Measurements from ENCODE around the gene SVIL. TPM values are rescaled to one million over a fixed set of nuclear protein-coding genes. Genes with fewer than 3 reads are reported as not detected.

Gene SVIL, protein sequence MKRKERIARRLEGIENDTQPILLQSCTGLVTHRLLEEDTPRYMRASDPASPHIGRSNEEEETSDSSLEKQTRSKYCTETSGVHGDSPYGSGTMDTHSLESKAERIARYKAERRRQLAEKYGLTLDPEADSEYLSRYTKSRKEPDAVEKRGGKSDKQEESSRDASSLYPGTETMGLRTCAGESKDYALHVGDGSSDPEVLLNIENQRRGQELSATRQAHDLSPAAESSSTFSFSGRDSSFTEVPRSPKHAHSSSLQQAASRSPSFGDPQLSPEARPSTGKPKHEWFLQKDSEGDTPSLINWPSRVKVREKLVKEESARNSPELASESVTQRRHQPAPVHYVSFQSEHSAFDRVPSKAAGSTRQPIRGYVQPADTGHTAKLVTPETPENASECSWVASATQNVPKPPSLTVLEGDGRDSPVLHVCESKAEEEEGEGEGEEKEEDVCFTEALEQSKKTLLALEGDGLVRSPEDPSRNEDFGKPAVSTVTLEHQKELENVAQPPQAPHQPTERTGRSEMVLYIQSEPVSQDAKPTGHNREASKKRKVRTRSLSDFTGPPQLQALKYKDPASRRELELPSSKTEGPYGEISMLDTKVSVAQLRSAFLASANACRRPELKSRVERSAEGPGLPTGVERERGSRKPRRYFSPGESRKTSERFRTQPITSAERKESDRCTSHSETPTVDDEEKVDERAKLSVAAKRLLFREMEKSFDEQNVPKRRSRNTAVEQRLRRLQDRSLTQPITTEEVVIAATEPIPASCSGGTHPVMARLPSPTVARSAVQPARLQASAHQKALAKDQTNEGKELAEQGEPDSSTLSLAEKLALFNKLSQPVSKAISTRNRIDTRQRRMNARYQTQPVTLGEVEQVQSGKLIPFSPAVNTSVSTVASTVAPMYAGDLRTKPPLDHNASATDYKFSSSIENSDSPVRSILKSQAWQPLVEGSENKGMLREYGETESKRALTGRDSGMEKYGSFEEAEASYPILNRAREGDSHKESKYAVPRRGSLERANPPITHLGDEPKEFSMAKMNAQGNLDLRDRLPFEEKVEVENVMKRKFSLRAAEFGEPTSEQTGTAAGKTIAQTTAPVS (N-terminal part only)
- total RNA-seq (10 to 100 TPM; 39.5 to 46.4 TPM), total RNA-seq (100 to 109 reads per million in 2 donors)

DNA sequence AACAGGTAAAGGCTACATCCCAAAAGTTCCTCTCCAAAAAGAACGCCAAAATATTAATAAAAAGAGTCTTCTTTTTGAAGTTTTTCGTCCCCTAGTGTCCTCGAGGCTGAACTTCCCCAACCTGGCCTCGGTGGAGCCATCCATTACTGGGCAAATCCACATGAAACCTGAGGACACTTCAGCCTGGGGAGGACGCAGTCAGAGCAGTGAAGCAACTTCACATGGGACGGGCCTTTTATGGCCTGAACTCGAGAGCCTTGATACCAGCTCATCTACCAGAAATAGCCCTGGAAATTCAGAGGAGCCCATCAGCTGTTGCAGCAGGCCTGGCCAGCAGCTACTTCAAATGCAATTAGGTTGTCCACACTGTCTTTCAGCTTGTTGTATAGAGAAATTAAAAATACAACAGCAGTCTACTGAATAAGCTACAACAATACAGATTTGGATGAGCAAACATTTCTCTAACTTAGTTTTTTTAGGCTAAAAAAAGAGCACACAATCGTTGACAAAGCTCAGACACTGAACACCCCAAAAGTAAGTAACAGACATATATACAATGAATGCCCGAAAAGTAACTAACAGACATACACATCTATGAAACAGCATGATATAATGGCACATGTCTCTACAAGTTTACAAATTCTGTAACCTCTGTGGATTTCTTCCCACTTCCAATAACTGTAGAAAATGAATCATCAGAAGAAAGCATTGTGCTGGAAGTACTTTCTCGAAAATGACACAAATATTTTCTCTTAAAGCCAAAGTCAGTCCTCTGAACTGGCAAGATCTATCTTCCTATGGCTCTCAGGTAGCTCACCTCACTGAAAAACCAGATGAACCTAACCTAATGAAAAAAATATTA, at the start of gene SVIL:
Gene SVIL (minus strand): TSS at position 208 of the 862 bp plus-strand sequence. CDS start 79,913 bp downstream, outside the sequence.
- peak within 1 kb of the TSS; percentile 97 for H3K27ac Mint-ChIP-seq
- H3K36me3 Mint-ChIP-seq (ENCODE audit: low read depth): peaks cover 2% of the 10 kb centered on the region
- H3K4me1 Mint-ChIP-seq: peaks cover 39% of the 10 kb centered on the region
- H3K27me3 Mint-ChIP-seq: no peaks in the 10 kb centered on the region
- H3K9me3 ChIP-seq (ENCODE audit: control insufficient read depth, low read length, poor library complexity, severe bottlenecking): no peaks in the 10 kb centered on the region
- ATAC-seq (no peak), DNase-seq (no peak)
- peak within 1 kb of the TSS; percentile 77 for H3K4me3 Mint-ChIP-seq

DNA sequence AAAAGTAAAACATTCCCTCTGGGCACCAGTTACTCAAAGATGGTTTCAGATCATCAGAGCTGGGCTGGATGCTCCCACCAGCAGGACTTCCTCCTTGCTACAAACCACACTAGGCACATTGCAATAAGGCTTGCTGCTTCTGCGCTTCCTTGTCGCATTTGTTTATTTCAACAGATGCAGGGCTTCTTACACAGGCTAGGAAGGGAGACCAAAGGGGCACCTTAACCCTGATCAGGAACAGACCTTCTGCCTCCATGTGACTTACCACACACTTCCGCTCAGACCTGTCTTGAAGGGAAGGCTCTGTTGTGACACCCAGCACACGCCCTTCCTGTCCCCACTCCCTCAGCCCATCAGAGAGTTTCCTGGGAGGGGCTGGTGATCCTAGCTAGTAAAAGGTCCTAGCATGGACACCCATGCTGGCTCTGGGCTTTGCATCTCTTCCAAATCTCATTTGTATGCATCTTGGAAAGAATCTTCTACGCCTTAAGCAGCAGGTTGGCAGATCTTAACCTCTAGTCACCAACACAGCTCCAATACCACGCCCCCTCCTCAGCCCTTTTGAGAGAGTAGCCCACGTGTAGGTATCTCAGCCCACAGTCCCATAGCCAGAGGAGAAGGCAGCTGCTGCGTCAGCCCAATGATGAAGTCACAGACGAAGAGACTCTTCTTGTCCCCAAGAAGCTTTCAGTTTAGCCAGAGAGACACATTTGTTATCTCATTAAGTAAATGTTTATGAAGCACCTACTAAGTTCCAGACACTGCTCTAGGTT, 47.1 kb upstream of the SVIL start:
- DNase-seq (peak; percentile 18 to 51 (median 34)), ATAC-seq (peak; percentile 97)
- Mint-ChIP-seq H3K4me3 (peak overlapping the region; percentile 78), H3K36me3 (ENCODE audit: low read depth) (no peaks in the 10 kb centered on the region), H3K4me1 (peaks cover 38% of the 10 kb centered on the region), H3K27me3 (no peaks in the 10 kb centered on the region), H3K27ac (peak overlapping the region; percentile 91)
- H3K9me3 ChIP-seq (ENCODE audit: control insufficient read depth, low read length, poor library complexity, severe bottlenecking): no peaks in the 10 kb centered on the region

DNA sequence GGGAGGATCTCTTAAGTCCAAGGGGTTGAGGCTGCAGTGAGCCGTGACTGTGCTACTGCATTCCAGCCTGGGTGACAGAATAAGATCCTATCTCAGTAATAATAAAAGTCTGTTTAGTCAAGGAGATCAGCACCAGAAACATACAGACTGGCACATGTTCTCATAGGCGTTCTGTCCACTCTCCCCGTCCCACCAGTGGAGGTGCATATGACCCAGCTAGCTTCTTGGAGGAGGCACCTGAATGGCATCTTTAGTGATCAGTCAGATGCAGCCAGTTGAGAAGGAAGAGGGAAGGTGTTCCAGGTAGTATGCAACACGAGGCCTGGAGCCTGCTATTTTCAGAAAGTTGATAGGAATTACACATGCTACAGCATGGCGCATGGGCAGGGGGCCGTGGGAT, 45.3 kb upstream of the SVIL start:
- no peak for ATAC-seq
- no peaks in the 10 kb centered on the region for H3K9me3 ChIP-seq (ENCODE audit: control insufficient read depth, low read length, poor library complexity, severe bottlenecking)
- H3K27ac Mint-ChIP-seq: peak overlapping the region; percentile 91
- peaks cover 38% of the 10 kb centered on the region for H3K4me1 Mint-ChIP-seq
- no peaks in the 10 kb centered on the region for H3K27me3 Mint-ChIP-seq
- H3K4me3 Mint-ChIP-seq: peak overlapping the region; percentile 49
- no peak for DNase-seq
- peaks cover 4% of the 10 kb centered on the region for H3K36me3 Mint-ChIP-seq (ENCODE audit: low read depth)

DNA sequence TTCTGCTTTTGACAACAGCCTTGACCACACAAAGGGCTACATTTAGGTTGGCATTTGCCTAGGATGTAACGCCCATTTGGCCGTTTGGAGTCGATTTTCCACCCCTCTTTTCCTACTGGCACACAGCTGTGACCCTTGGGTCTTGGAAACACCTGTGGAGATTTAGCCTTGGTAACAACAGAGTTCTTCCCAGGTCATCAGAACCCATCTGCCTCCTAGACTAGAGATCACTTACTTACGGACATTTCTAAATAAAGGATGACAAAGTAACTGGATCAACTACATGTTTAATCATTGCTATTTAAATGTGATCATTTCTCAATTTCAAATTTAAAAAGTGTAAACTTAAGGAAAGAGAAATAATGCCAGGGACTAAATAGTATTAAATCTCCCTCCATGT, 42.0 kb upstream of the SVIL start:
- H3K36me3 Mint-ChIP-seq (ENCODE audit: low read depth): peaks cover 6% of the 10 kb centered on the region
- no peaks in the 10 kb centered on the region for H3K9me3 ChIP-seq (ENCODE audit: control insufficient read depth, low read length, poor library complexity, severe bottlenecking)
- H3K27ac Mint-ChIP-seq: peak overlapping the region; percentile 57
- H3K4me1 Mint-ChIP-seq: peaks cover 25% of the 10 kb centered on the region
- no peaks in the 10 kb centered on the region for H3K27me3 Mint-ChIP-seq
- ATAC-seq: no peak
- no peak overlapping the region for H3K4me3 Mint-ChIP-seq
- no peak for DNase-seq

DNA sequence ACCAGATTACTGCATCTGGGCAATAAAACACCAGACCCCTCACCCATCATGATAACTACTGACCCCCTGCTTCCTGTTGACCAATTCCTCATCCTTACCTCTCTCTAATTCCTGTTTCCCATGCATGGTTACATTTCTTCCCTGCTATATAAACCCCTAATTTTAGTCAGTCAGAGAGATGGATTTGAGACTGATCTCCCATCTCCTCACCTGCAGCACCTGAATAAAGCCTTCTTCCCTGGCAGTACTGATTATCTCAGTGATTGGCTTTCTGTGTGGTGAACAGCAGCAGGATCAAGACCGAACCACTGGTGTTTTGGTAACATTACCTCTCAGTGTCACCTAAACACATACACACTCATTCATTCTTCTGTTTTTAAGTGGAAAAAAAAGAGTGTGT, 41.2 kb upstream of the SVIL start:
- Mint-ChIP-seq H3K27me3 (no peaks in the 10 kb centered on the region), H3K4me3 (no peak overlapping the region), H3K27ac (no peak overlapping the region), H3K4me1 (peaks cover 21% of the 10 kb centered on the region), H3K36me3 (ENCODE audit: low read depth) (peaks cover 6% of the 10 kb centered on the region)
- DNase-seq (no peak), ATAC-seq (no peak)
- H3K9me3 ChIP-seq (ENCODE audit: control insufficient read depth, low read length, poor library complexity, severe bottlenecking): no peaks in the 10 kb centered on the region

DNA sequence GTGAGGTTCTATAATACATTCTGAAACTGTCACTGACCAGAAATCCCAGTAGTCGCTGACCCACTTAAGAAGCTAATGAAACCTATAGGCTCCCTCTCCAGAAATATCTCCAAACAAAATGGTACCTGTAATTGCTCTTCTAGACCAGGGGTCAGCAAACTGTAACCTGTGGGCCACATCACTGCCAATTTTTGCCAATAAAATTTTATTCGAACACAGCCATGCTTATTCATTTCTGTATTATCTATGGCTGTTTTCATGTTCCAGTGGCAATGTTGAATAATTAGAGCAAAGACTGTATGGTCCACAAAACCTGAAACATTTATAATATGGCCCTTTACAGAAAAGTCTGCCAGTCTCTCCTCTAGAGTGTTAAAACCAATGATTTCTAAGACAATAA, 37.2 kb upstream of the SVIL start:
- Mint-ChIP-seq H3K4me1 (peaks cover 18% of the 10 kb centered on the region), H3K36me3 (ENCODE audit: low read depth) (peaks cover 13% of the 10 kb centered on the region)

DNA sequence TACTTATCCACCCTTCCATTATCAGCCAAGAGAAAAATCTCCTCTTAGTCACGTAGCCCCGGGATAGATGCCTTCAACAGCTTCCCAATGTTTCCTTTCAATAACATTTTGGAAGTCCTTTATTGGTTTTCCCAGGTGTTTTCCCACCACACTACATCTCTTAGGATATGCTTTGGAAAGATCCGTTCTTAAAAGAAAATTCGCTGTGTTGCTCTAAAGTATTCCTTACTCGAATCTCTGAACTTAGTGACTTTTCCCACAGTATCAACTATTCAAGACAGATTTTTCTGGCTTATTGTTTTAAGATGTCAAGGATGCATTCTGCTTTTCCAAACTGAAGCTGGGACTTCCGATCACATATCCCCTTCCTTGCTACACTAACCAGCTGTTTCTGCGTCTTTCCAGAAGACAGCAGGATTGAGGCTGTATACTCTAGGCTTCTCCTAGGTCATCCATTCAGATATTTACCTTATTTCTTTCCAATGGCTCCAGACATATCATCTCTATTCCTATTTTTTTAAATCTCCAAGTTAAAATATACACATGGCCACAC, 36.5 kb upstream of the SVIL start:
- H3K36me3 Mint-ChIP-seq (ENCODE audit: low read depth): peaks cover 13% of the 10 kb centered on the region
- H3K27ac Mint-ChIP-seq: no peak overlapping the region
- H3K9me3 ChIP-seq (ENCODE audit: control insufficient read depth, low read length, poor library complexity, severe bottlenecking): no peaks in the 10 kb centered on the region
- DNase-seq (no peak), ATAC-seq (no peak)
- no peak overlapping the region for H3K4me3 Mint-ChIP-seq
- H3K4me1 Mint-ChIP-seq: peaks cover 18% of the 10 kb centered on the region
- H3K27me3 Mint-ChIP-seq: no peaks in the 10 kb centered on the region

More for the DNA sequence above, 37.2 kb upstream of the SVIL start:
- no peaks in the 10 kb centered on the region for H3K27me3 Mint-ChIP-seq
- H3K4me3 Mint-ChIP-seq: no peak overlapping the region
- H3K9me3 ChIP-seq (ENCODE audit: control insufficient read depth, low read length, poor library complexity, severe bottlenecking): no peaks in the 10 kb centered on the region
- H3K27ac Mint-ChIP-seq: no peak overlapping the region
- ATAC-seq: no peak
- no peak for DNase-seq

DNA sequence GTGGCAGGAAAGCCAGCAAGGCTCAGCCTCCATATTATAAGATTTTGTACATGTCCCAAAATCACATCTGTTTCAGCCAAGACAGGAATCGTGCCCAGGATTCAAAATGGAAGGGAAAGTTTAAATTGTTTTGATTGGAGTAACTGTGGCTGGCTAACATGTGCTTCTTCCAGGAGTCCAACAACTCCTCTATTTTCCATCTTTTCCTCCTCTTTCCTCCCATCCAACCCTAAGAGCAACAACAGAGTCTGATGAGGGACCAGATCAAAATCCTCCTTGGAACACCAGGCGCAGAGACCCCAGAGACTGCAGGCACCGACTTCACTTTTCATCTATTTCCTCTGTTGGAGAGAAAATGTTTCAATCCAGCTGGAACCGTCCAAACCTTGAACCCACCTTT, 36.0 kb upstream of the SVIL start:
- H3K9me3 ChIP-seq (ENCODE audit: control insufficient read depth, low read length, poor library complexity, severe bottlenecking): no peaks in the 10 kb centered on the region
- Mint-ChIP-seq H3K36me3 (ENCODE audit: low read depth) (peaks cover 9% of the 10 kb centered on the region), H3K27ac (no peak overlapping the region), H3K27me3 (no peaks in the 10 kb centered on the region), H3K4me3 (no peak overlapping the region), H3K4me1 (peaks cover 18% of the 10 kb centered on the region)
- DNase-seq (no peak), ATAC-seq (no peak)

DNA sequence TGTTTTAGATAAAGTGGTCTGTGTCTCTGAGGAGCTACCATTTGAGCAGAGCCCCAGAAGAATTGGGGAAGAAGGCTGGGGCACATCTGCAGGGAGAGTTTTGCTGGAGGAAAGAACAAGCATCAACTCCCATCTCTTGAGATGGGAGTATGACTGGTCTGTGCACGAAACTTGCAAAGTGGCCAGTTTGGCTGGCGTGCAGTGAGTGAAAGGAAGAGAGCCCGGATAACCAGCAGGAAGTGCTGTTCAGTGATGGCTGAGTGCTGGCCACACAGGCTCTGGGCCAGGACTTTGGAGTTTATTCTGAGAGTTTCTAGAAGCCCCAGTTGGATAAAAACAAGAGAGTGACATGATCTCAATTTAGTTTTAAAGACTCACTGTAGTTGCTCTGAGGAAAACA, 34.4 kb upstream of the SVIL start:
- peak overlapping the region; percentile 9 for H3K27ac Mint-ChIP-seq
- H3K4me3 Mint-ChIP-seq: no peak overlapping the region
- H3K4me1 Mint-ChIP-seq: peaks cover 18% of the 10 kb centered on the region
- DNase-seq: no peak
- H3K9me3 ChIP-seq (ENCODE audit: control insufficient read depth, low read length, poor library complexity, severe bottlenecking): no peaks in the 10 kb centered on the region
- no peaks in the 10 kb centered on the region for H3K27me3 Mint-ChIP-seq
- no peak for ATAC-seq
- H3K36me3 Mint-ChIP-seq (ENCODE audit: low read depth): peaks cover 9% of the 10 kb centered on the region

DNA sequence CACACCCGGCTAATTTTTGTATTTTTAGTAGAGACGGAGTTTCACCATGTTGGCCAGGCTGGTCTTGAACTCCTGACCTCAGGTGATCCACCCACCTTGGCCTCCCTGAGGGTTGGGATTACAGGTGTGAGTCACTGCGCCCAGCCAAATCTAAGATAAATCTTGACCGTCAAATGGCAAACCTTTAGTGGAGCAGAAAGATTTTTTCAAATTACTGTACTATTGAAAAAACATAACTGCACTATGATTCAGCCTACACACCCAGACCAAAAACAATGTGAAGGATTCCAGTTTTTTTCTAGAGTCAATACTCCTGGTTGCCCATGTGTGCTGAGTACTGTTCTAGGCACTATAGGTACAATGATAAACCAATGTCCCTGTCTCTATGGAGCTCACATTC, 33.9 kb upstream of the SVIL start:
- DNase-seq (no peak), ATAC-seq (no peak)
- H3K36me3 Mint-ChIP-seq (ENCODE audit: low read depth): peaks cover 9% of the 10 kb centered on the region

DNA sequence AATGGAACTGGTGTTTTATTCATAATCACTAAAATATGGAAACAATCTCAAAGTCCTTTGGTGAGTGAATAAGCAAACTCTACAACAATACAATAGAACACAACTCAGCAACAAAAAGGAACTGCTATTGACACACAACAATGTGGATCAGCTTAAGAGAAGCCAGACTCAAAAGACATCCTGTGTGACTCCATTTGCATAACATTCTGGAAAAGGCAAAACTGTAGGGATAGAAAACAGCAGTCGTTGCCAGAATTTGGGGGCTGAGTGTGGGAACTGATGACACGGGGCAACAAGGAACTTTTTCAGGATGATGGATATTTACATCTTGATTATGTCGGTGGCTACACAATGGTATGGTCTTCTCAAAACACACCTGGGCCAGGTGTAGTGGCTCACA, 32.4 kb upstream of the SVIL start:
- no peak for DNase-seq
- H3K9me3 ChIP-seq (ENCODE audit: control insufficient read depth, low read length, poor library complexity, severe bottlenecking): no peaks in the 10 kb centered on the region
- Mint-ChIP-seq H3K4me1 (peaks cover 13% of the 10 kb centered on the region), H3K27ac (no peak overlapping the region), H3K36me3 (ENCODE audit: low read depth) (peaks cover 7% of the 10 kb centered on the region), H3K27me3 (no peaks in the 10 kb centered on the region), H3K4me3 (no peak overlapping the region)
- ATAC-seq: no peak

More for the DNA sequence above, 33.9 kb upstream of the SVIL start:
- H3K27ac Mint-ChIP-seq: no peak overlapping the region
- peaks cover 18% of the 10 kb centered on the region for H3K4me1 Mint-ChIP-seq
- H3K4me3 Mint-ChIP-seq: no peak overlapping the region
- no peaks in the 10 kb centered on the region for H3K9me3 ChIP-seq (ENCODE audit: control insufficient read depth, low read length, poor library complexity, severe bottlenecking)
- no peaks in the 10 kb centered on the region for H3K27me3 Mint-ChIP-seq

DNA sequence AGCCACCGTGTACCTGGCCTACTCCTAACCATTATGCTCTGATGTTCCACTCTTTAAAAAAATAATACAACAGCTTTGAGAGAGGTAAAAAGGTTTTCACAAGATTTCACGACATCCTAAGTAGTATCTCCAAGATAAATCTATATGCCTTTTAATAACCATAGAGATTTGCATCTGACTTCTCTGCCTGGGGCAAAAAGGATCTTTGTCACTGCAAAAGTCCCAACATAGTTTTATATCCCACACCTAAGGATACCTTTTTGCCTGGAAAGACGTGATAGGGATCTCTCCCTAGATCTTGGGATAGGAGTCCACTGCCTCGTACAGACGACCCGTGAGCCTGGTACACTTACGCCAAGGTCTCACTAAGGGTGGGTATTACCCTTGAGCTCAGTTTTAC, 31.4 kb upstream of the SVIL start:
- H3K27ac Mint-ChIP-seq: peak overlapping the region; percentile 45

More for the DNA sequence above, 31.4 kb upstream of the SVIL start:
- H3K27me3 Mint-ChIP-seq: no peaks in the 10 kb centered on the region
- no peak overlapping the region for H3K4me3 Mint-ChIP-seq
- DNase-seq (no peak), ATAC-seq (no peak)
- H3K36me3 Mint-ChIP-seq (ENCODE audit: low read depth): peaks cover 7% of the 10 kb centered on the region
- no peaks in the 10 kb centered on the region for H3K9me3 ChIP-seq (ENCODE audit: control insufficient read depth, low read length, poor library complexity, severe bottlenecking)
- H3K4me1 Mint-ChIP-seq: peaks cover 13% of the 10 kb centered on the region
